ENCODE results near the gene POLR1G. TPM values are rescaled to one million over a fixed set of nuclear protein-coding genes. Genes with fewer than 3 reads are reported as not detected.
A peak's percentile ranks its signal among the peaks of the same experiment; 100 is the strongest.

POLR1G gene
- total and polyA plus RNA-seq, 2 donors from 2014 or later = 2.4 to 3.9 TPM

DNA sequence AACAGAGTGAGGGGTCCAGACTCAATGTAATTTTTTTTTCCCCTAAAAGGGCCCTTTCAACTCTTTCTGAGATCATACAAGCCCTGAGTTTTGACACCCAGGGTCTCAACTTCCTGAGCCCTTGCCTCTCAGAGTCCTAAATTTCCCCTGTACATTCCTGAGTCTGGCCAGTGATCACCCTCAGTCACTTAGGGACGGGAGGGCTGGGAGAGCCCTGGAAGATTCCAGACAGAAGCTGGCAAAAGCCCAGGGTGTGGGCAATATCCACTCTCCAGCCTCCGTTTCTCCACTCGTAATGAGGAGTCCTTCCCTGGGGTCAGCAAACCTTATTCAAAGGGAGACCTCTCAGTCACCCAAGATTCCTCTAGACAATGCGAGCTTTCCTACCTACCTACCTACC is 3.2 kb upstream of the POLR1G start:
- no peak overlapping the region for H3K4me3 ChIP-seq (ENCODE audit: low read length in 3 of 3)
- no peaks in the 10 kb centered on the region for H3K9me3 ChIP-seq (ENCODE audit: control insufficient read depth in 2 of 3, insufficient read depth in 1 of 3, low read length in 3 of 3)
- H3K4me1 ChIP-seq (ENCODE audit: control insufficient read depth in 2 of 3, insufficient read depth in 2 of 3, low read depth in 1 of 3, low read length in 3 of 3) = peaks cover 0 to 10% (median 9%) of the 10 kb centered on the region in 3 donors
- TF ChIP-seq, protein P1, sequence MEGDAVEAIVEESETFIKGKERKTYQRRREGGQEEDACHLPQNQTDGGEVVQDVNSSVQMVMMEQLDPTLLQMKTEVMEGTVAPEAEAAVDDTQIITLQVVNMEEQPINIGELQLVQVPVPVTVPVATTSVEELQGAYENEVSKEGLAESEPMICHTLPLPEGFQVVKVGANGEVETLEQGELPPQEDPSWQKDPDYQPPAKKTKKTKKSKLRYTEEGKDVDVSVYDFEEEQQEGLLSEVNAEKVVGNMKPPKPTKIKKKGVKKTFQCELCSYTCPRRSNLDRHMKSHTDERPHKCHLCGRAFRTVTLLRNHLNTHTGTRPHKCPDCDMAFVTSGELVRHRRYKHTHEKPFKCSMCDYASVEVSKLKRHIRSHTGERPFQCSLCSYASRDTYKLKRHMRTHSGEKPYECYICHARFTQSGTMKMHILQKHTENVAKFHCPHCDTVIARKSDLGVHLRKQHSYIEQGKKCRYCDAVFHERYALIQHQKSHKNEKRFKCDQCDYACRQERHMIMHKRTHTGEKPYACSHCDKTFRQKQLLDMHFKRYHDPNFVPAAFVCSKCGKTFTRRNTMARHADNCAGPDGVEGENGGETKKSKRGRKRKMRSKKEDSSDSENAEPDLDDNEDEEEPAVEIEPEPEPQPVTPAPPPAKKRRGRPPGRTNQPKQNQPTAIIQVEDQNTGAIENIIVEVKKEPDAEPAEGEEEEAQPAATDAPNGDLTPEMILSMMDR (IDR thresholded peaks at IDR 0.05; ENCODE audit: borderline replicate concordance, extremely low read depth, insufficient read depth) = no peak
- DNase-seq (no peak), FAIRE-seq (no peak)
- H3K27ac ChIP-seq (ENCODE audit: low read depth in 2 of 2, low read length in 2 of 2) = peak overlapping the region in 1 of 2 donors; percentile 41
- no peak overlapping the region for H3K9ac ChIP-seq (ENCODE audit: low read length in 3 of 3)
- intact Hi-C loops (cut with DNase I) = no loop called here
- H3K27me3 ChIP-seq (ENCODE audit: control insufficient read depth, insufficient read depth, low read length) = peaks cover 15% of the 10 kb centered on the region
- H3K36me3 ChIP-seq (ENCODE audit: control insufficient read depth in 2 of 3, insufficient read depth in 3 of 3, low read length in 3 of 3) = no peaks in the 10 kb centered on the region

DNA sequence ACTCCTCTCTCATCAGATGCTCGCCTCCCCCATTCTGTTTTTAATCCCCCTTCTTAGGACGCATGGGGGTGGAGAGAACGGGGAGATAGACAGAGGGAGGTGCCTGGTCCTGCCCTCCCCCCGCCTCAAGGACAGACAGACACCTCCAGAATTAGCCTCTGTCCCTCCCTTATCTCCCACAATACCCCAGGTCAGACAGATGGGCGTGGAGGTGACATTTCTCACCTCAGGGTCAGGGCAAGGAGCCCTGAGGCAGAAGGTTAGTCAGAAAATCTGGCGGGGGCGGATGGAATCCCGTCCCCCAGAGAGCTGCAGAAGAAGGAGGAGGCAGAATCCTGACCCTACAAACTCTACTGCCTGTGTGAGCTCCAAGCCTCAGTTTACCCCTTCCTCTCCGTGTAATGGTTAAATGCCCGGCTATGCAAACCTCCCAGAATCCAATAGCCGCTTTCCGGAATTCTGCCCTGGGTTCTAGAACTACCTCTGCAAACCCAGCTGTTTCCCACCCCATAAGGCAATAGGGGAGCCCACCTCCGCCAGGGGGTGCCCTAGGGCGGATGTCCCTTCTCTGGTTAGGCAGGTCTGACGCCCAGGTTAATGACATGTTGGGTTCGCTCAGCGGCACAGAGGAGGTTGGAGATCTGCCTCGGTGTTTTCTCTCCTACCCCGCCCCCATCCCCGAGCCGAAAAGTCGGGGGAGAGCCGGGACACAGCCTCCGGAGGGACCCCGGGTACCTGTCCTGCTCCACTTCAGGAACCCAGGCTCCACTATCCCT is 2.5 kb upstream of the POLR1G start:
- FAIRE-seq = no peak
- Histone ChIP-seq H3K27ac (ENCODE audit: low read depth in 2 of 2, low read length in 2 of 2) (peak overlapping the region in 1 of 2 donors; percentile 60), H3K9me3 (ENCODE audit: control insufficient read depth in 2 of 3, insufficient read depth in 1 of 3, low read length in 3 of 3) (no peaks in the 10 kb centered on the region), H3K27me3 (ENCODE audit: control insufficient read depth, insufficient read depth, low read length) (peaks cover 15% of the 10 kb centered on the region), H3K4me1 (ENCODE audit: control insufficient read depth in 2 of 3, insufficient read depth in 2 of 3, low read depth in 1 of 3, low read length in 3 of 3) (peaks cover 0 to 10% (median 9%) of the 10 kb centered on the region in 3 donors), H3K4me3 (ENCODE audit: low read length in 3 of 3) (peak overlapping the region; percentile 67 to 92 (median 92)), H3K9ac (ENCODE audit: low read length in 3 of 3) (peak overlapping the region in 1 of 3 donors; percentile 36), H3K36me3 (ENCODE audit: control insufficient read depth in 2 of 3, insufficient read depth in 3 of 3, low read length in 3 of 3) (no peaks in the 10 kb centered on the region)
- TF ChIP-seq, protein P1 (IDR thresholded peaks at IDR 0.05; ENCODE audit: borderline replicate concordance, extremely low read depth, insufficient read depth) = peak; percentile 6
- intact Hi-C loops (cut with DNase I) = no loop called here
- DNase-seq = peak in 4 of 5 donors; percentile 42 to 79 (median 49)

DNA sequence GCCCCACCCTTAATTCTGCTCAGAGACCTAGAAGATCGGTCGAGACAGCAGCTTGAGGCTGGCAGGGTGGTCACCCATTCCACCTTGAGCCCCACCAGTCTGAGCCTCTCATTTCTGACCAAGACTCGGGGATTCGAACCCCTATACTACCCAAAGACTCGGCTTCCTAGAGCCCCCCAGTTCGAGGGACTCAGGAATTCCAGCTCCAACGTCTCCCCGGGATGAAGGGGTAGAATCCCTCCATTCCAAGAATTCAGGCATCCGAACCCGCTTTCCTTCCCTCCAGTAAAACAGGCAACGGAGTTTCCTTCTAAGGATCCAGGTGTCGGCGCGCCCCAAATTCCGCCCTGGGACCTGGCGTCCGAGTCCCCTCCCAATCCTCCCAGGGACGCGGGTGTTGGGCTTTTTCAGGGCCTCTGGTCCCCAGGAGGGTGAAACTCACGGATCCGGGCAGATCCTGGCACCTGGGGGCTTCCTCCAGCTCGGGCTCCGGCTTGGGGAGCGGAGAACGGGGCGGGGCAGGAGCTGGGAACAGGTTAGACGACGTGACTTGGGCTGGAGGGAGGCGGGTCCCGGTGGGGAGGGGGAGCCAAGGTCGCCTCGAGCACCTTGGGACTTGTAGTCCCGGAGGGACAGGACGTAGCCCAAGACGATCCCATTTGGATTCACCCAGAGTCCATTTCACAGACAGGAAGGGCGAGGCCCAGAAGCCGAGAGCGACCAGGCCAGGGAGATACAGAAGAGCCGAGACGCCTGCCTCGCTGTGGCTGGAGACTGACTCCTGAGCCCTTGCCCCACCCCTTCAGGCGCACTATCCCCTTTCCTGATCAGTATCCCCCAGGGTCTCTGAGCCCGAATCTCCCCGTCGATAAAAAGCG is 1.6 kb upstream of the POLR1G start, which contains the start of gene PPP1R13L:
Gene PPP1R13L (minus strand): TSS at position 513 of the 878 bp plus-strand sequence. CDS start 6,751 bp downstream, outside the sequence.
- Histone ChIP-seq H3K36me3 (ENCODE audit: control insufficient read depth in 2 of 3, insufficient read depth in 3 of 3, low read length in 3 of 3) (no peaks in the 10 kb centered on the region), H3K9me3 (ENCODE audit: control insufficient read depth in 2 of 3, insufficient read depth in 1 of 3, low read length in 3 of 3) (no peaks in the 10 kb centered on the region), H3K27me3 (ENCODE audit: control insufficient read depth, insufficient read depth, low read length) (peaks cover 15% of the 10 kb centered on the region), H3K9ac (ENCODE audit: low read length in 3 of 3) (peak within 1 kb of the TSS; percentile 36 to 87 (median 50)), H3K4me1 (ENCODE audit: control insufficient read depth in 2 of 3, insufficient read depth in 2 of 3, low read depth in 1 of 3, low read length in 3 of 3) (peaks cover 0 to 10% (median 9%) of the 10 kb centered on the region in 3 donors), H3K4me3 (ENCODE audit: low read length in 3 of 3) (peak within 1 kb of the TSS; percentile 67 to 92 (median 92)), H3K27ac (ENCODE audit: low read depth in 2 of 2, low read length in 2 of 2) (peak within 1 kb of the TSS; percentile 88 to 99)
- peak; percentile 71 to 95 (median 85) for DNase-seq
- no peak for FAIRE-seq
- intact Hi-C loops (cut with DNase I) = no loop called here
- TF ChIP-seq, protein P1 (IDR thresholded peaks at IDR 0.05; ENCODE audit: borderline replicate concordance, extremely low read depth, insufficient read depth) = no peak

All from kidney (tissue), 14 donors.